Measurements from ENCODE around the gene ZNF610. TPM values are rescaled to one million over a fixed set of nuclear protein-coding genes. Genes with fewer than 3 reads are reported as not detected.
A peak's percentile ranks its signal among the peaks of the same experiment; 100 is the strongest.

ZNF610 gene
- total RNA-seq, 1 donor from 2014 or later, result 0.98 TPM

- Histone ChIP-seq H3K4me1 (no peaks in the 10 kb centered on the region), H3K27me3 (no peaks in the 10 kb centered on the region), H3K9me3 (no peaks in the 10 kb centered on the region), H3K4me3 (no peak overlapping the region), H3K27ac (no peak overlapping the region), H3K36me3 (peaks cover 0 to 20% of the 10 kb centered on the region in 2 donors)
- no peak for DNase-seq (ENCODE audit: extremely low spot score in 2 of 2)
- intact Hi-C loops (cut with DNase I), result no loop called here
- TF ChIP-seq POLR2A (IDR thresholded peaks at IDR 0.05), result no peak
- TF ChIP-seq POLR2AphosphoS5 (IDR thresholded peaks at IDR 0.05; ENCODE audit: insufficient read depth in 1 of 2, low read depth in 1 of 2), result no peak
- no peak for TF ChIP-seq CTCF (IDR thresholded peaks at IDR 0.05)
These were observed 9.1 kb downstream of the ZNF610 start for GRCh38 chr19:52345162-52345561.

DNA sequence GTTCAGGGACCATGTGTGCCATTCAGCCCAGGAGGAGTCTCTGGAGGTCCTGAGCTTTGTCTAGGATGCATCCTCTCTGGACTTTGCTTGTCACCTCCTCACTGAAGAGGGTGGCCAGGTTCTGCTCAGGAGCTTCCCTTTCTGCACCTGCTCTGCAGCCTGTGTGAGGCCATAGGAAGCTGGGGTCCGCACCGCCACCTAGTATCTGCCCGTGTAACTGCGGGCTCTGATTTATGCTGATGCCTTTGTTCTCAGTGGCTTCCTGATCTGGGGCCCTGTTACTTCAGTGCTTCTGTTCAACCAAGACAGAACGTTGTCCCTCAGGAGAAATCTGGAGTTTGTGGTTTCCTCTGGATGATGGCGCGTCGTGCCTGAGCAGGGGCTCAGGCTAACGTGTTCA is 15.5 kb downstream of the ZNF610 start:
- Histone ChIP-seq H3K4me3 (no peak overlapping the region), H3K36me3 (peaks cover 0 to 53% of the 10 kb centered on the region in 2 donors), H3K4me1 (no peaks in the 10 kb centered on the region), H3K27ac (no peak overlapping the region), H3K9me3 (no peaks in the 10 kb centered on the region), H3K27me3 (no peaks in the 10 kb centered on the region)
- intact Hi-C loops (cut with DNase I), result no loop called here
- TF ChIP-seq CTCF (IDR thresholded peaks at IDR 0.05), result no peak
- no peak for TF ChIP-seq POLR2AphosphoS5 (IDR thresholded peaks at IDR 0.05; ENCODE audit: insufficient read depth in 1 of 2, low read depth in 1 of 2)
- no peak for TF ChIP-seq POLR2A (IDR thresholded peaks at IDR 0.05)
- no peak for DNase-seq (ENCODE audit: extremely low spot score in 2 of 2)

DNA sequence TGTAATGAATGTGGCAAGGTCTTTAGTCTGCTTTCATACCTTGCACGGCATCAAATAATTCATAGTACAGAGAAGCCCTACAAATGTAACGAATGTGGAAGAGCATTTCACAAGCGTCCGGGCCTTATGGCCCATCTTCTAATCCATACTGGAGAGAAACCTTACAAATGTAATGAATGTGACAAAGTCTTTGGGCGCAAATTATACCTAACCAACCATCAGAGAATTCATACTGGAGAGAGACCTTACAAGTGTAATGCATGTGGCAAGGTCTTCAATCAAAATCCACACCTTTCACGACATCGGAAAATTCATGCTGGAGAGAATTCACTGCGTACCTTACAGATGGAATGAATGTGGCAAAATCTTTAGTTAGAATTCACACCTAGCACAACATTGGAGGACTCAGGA is 30.4 kb downstream of the ZNF610 start:
- no peak for DNase-seq (ENCODE audit: extremely low spot score in 2 of 2)
- peaks cover 31% of the 10 kb centered on the region for H3K9me3 ChIP-seq
- no peaks in the 10 kb centered on the region for H3K27me3 ChIP-seq
- peaks cover 12% of the 10 kb centered on the region for H3K4me1 ChIP-seq
- no peak overlapping the region for H3K27ac ChIP-seq
- H3K4me3 ChIP-seq, result no peak overlapping the region
- H3K36me3 ChIP-seq, result peaks cover 0 to 16% of the 10 kb centered on the region in 2 donors
- TF ChIP-seq POLR2A (IDR thresholded peaks at IDR 0.05) (no peak), CTCF (IDR thresholded peaks at IDR 0.05) (no peak), POLR2AphosphoS5 (IDR thresholded peaks at IDR 0.05; ENCODE audit: insufficient read depth in 1 of 2, low read depth in 1 of 2) (no peak)
- intact Hi-C loops (cut with DNase I), result no loop called here

DNA sequence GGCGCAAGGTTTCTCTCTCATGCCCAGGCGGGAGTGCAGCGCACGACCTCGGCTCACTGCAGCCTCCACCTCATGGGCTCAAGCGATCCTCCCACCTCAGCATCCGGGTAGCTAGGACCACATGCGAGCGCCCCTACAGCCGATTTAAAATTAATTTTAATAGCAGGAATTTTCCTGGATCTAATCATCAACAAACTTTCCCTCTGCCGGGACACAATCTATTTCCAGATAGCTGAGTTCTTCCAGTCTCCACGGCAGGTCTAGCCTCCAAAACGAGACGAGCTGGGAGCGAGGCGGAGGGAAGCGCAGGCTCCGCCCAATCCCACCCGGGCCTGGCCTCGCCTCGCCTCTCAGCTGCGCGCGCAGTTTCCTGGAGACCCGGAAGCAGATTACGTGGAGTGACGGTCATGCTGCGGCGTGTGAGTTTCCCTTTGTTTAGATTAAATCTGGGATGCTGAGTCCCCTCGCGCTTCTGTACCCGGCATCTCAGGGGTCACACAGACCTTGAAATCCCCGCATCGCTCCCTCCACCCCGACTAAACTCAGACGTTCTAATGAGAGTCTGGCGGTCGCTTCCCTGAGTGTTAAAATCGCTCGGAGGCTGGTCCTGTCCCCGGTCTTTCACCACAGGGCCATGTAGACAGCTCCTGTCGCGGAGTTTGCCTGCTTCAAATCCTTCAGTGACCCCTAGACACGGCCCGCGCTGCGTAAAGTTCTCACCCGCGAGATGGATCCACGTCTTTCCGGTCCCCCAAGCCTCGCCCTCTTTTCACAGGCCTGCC is 33.7 kb downstream of the ZNF610 start, which contains the start of gene ZNF880:
ZNF880 (plus strand) TSS at position 365 of the 782 bp plus-strand sequence; CDS start at position 408, 43 bp downstream.
- Histone ChIP-seq H3K36me3 (peaks cover 6 to 42% of the 10 kb centered on the region in 2 donors), H3K9me3 (peaks cover 24% of the 10 kb centered on the region), H3K4me1 (peaks cover 16% of the 10 kb centered on the region), H3K4me3 (peak within 1 kb of the TSS; percentile 63 to 85), H3K27me3 (no peaks in the 10 kb centered on the region), H3K27ac (peak within 1 kb of the TSS; percentile 77)
- no peak for TF ChIP-seq CTCF (IDR thresholded peaks at IDR 0.05)
- peak in 1 of 2 donors; percentile 41 for TF ChIP-seq POLR2A (IDR thresholded peaks at IDR 0.05)
- peak; percentile 80 to 94 for TF ChIP-seq POLR2AphosphoS5 (IDR thresholded peaks at IDR 0.05; ENCODE audit: insufficient read depth in 1 of 2, low read depth in 1 of 2)
- intact Hi-C loops (cut with DNase I), result no loop called here
- DNase-seq (ENCODE audit: extremely low spot score in 2 of 2), result peak in 1 of 2 donors; percentile 88

DNA sequence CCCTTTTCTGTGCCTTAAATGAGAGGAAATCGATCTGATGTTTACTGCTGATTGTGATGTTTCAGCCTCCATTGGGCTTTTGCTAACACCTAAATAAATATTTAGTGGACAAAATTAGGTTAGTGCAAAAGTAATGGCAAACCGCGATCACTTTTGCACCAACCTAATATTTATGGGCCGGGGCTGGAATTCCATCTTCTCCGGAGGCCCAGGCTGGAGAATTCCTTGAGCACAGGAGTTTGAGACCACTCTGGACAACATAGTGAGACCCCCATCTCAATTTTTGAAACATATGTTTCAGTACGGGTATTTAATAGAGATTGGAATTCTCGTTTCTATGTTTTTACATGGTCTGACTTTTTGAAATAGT is 34.3 kb downstream of the ZNF610 start:
- DNase-seq (ENCODE audit: extremely low spot score in 2 of 2), result no peak
- TF ChIP-seq POLR2A (IDR thresholded peaks at IDR 0.05), result no peak
- TF ChIP-seq POLR2AphosphoS5 (IDR thresholded peaks at IDR 0.05; ENCODE audit: insufficient read depth in 1 of 2, low read depth in 1 of 2), result no peak
- no peak for TF ChIP-seq CTCF (IDR thresholded peaks at IDR 0.05)
- intact Hi-C loops (cut with DNase I), result no loop called here
- H3K4me1 ChIP-seq, result peaks cover 16% of the 10 kb centered on the region
- H3K36me3 ChIP-seq, result peaks cover 7 to 48% of the 10 kb centered on the region in 2 donors
- peak overlapping the region; percentile 77 for H3K27ac ChIP-seq
- peak overlapping the region; percentile 63 to 85 for H3K4me3 ChIP-seq
- peaks cover 20% of the 10 kb centered on the region for H3K9me3 ChIP-seq
- H3K27me3 ChIP-seq, result no peaks in the 10 kb centered on the region
